Hematopoietic multipotent progenitor cell treated with erythropoietin and hydrocortisone succinate and interleukin-3 and kit ligand, for 15 days (in vitro differentiated cells): ENCODE results near the gene NVL.

Source experiments
- DNase-seq: peaks from one replicate; pipeline ENCODE4 v3.0.0-alpha.2; 2015; ENCODE audit warnings: low spot score

The NVL gene

DNA sequence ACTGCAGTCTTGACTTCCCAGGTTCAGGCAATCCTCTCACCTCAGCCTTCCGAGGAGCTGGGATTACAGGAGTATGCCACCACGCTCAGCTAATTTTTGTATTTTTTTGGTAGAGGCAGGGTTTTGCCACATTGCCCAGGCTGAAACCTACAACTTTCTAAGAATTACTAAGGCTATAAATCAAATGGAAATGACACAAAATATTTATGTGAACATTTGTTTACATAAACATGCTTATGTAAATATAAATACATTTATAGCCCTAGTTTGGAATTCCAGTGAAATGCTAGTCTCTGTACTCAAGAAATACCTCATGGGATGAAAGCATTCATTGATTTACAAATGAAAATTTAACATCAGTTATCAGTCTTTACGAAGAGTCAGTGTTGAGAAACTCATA, 47.8 kb downstream of the NVL start:
- no peak for DNase-seq

DNA sequence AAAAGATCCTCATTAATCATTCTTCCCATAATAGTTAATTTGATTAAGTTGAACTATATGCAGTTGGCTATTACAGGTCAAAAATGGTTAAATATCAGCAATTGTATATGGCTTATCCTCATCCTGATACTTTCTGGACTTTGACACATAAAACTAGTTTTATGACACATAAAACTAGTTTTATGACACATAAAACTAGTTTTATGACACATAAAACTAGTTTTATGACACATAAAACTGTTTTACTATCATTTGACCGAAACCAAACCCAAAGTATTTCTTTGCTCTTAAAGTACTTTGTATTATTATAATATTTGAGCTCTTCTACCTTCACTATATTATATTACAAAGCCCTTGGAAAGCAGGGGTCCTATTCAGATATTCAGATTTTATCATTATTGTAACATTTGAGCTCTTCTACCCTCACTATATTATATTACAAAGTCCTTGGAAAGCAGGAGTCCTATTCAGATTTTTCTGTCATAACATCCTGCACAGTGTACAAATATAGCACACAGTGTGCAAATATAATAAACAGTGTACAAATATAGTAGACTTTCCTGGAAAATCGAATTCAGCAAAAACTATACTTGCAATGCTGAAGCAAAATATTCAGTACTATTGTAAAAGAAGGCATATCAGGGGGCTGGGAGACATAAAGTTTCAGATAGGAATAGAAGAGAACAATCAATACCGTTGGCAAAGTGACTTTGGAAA, 53.0 kb downstream of the NVL start:
- no peak for DNase-seq

DNA sequence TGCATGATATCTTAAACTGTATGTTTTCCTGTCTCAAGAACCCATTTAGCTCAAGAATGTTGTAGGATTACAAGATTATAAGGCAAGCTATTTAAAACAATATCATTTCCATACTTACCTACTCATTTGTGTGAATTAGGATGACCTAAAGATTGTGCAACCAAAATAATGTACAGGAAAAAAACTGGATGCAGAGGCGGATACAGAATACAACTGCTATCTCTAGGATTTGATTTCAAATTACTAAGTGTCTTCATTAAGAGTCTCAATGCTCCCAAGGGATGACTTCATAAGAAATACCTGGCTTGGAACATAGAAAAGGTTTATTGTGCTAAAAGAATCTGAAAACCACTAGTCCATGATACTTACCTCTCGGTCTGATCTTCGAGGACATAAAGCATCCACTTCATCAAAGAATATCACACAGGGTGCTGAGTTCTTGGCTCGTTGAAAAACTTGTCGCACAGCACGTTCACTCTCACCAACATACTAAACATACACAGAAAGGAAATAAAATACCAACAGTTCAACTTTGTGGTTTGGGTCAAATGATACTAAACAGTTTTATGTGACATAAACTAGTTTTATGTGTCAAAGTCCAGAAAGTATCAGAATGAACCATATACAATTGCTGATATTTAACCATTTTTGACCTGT, 54.9 kb downstream of the NVL start:
- DNase-seq: no peak

DNA sequence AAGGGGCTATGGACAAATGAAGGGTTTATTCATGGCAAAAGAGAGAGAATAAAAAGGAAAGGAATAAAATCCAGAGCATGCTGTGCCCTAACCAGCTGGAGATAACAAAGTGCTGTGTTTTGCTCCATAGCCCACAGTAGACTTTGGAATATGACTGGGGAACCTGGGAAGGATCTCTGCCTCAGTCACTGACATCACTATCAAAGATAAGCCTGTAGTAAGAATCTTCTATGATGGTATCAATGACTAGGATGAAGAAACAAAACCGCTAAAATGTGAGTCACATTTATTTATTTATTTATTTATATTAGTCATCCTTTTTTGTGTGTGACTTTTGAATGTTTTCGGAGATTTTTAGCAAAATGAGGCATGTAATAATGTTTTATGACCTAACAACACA, 56.3 kb downstream of the NVL start:
- DNase-seq: no peak

DNA sequence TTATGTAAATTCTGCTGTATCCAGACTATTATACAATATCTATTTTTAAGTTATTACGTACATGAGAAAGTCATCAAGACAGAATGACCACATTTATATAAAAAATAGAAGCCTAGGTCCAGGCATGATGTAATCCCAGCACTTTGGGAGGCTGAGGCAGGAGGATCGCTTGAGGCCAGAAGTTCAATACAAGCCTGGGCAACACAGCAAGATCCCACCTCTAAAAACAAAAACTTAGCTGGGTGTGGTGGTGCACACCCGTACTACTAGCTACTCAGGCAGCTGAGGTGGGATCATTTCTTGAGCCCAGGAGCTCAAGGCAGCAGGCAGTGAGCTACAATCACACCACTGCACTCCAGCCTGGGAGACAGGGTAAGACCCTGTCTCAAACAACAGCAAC, 58.9 kb downstream of the NVL start:
- DNase-seq: no peak

DNA sequence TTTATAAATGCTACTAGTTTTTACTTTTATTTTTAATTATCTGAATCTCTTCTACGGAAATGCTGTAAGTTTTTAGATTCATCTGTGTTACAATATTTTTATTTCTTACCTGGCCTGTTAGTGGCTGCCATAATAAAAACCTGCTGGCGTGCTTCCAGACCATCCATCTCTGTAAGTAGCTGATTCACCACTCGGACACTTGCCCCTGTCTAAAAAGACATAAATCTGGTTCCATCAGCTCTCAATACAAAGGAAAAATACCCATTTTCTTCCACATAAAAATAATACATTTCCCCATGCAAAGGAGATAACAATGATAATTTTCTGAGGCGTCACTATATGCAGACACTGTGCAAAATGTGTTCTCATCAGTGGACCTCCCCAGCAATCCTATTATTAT, 62.0 kb downstream of the NVL start:
- DNase-seq: no peak

DNA sequence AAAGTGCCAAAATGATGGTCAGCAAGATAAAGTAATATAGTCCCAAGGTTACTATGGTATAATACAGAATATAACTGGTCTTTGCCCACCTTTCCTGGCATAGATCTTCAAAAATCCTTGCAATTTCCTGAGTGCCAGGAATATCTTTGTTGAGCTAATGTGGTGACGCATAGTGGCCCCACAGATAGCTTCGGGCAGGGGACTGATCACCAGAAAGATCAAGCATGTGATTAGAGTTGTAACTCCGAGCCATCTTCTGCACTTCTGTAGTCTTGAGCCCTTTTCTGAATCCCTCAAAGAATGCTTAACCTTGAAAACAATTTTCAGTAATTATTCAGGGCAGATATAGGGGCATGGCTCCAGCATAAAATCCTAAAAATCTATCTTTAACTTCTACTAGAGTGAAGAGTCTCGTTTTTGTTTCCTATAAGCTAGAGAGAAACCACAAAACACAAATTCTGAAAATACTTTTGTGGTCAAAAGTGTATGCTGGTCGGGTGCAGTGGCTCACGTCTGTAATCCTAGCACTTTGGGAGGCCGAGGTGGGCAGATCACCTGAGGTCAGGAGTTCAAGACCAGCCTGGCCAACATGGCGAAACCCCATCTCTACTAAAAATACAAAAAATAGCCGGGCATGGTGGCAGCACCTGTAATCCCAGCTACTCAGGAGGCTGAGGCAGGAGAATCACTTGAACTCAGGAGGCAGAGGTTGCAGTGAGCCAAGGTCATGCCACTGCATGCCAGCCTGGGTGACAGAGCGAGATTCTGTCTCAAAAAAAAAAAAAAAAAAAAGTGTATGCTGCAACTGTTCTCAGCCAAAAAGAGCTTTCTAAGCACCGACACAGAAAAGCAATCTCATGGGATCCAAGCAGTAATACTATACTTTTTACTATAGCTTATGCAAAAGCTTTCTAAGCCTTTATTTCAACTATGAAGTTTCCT, 62.8 kb downstream of the NVL start:
- DNase-seq: no peak

DNA sequence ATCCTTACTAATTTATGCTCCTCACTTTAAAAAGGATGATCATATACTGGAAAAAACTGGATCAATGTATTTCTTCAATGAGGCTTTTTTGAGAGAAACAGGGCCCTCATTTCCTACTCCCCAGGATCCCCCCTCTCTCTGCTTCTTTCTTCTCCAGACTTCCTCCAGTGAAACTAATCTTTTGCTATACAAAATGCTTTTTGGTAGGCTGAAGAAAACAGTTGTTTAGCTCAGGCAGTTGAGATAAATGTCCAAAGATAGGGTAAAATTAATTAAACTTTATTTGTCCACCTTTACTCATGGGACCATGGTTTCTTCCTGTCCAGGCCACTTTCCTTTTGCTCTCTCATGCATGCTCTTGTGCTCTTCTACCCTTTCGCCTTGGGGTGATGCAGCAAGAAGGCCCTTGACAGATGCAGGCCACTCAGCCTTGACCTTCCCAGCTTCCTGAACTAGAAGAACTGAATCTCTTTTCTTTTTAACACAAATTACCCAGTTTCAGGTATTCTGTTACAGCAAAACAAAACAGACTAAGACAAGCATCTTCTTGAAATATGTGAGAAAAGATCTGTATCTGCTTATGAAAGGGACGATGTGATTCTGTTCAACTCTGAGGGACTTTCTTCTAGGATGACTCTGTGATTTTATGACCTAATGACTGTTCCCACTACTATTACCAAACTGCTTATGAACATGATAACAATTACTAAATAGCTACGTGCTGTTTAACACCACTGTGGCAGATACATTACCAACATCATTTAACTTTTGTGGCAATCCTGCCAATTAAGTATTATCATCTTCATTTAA, 63.7 kb downstream of the NVL start:
- DNase-seq: no peak

DNA sequence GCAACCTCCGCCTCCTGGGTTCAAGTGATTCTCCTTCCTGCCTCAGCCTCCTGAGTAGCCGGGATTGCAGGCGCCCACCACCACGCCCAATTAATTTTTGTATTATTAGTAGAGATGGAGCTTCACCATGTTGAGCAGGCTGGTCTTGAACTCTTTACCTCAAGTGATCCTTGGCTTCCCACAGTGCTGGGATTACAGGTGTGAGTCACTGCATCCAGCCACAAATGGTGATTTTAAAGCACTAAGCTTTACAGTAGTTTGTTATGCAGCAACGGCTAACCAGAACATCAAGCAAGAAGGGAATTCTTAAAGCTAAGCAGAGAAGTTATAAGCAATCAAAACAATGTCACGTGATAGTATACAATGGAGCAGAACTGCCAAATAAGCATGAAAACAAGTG, 65.7 kb downstream of the NVL start:
- no peak for DNase-seq

DNA sequence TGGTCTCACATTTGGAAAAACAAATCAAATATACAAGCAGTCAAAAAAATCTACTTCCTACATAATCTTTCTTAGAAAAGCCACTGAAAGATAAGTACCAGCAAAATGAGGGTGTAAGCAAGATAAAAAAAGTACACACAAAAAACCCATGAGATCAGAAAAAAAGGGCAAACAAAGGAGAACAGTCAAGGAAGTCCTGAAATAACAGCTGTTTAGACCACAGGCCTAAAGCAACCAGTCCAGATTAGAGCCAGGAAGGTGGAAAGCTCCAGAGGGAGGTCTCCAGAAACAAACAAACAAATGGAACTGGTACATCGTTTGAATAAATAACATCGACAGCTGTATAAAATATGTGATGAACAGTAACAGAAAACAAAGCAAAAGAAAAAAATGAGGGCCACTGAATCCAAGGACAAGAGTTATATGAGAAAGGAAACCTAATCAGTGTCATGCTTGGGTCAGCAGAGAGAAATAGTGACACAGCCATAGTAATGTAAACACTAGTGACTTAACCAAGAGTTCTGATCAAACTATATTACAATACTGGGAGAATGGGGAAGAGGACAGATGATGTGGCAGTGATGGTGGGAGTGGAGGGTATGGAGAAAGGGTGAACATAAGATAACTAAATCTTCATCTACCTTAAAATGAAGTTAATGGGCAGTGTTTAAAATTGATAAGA, 67.5 kb downstream of the NVL start:
- no peak for DNase-seq

DNA sequence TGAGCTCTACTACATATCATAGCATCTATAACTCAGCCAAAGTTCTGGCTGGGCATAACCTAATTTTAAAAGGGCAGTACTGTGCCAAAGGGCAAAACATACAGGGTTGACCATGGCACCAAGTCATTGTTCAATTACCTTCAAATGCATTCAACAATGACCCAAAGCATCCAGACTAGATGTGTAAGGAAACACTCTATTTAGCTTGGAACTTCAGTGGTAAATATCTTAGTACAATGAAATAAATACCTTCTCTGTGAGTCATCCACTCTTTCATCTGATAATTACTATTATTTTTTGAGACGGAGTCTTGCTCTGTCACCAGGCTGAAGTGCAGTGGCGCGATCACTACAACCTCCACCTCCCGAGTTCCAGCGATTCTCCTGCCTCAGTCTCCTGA, 70.0 kb downstream of the NVL start:
- no peak for DNase-seq

DNA sequence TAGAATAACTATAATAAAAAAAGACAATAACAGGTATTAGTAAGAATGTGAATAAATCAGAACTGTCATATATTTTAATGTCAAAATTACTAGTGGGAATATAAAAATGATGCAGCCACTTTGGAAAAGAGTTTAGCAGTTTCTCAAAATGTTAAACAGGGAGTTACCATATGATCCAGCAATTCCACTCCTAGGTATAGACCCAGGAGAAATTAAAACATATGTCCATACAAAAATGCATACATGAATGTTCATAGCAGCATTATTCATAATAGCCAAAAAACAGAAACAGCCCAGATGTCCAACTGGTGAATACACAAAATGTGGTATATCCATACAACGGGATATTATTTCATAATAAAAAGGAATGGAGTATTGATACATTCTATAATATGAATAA, 71.6 kb downstream of the NVL start:
- DNase-seq: no peak

DNA sequence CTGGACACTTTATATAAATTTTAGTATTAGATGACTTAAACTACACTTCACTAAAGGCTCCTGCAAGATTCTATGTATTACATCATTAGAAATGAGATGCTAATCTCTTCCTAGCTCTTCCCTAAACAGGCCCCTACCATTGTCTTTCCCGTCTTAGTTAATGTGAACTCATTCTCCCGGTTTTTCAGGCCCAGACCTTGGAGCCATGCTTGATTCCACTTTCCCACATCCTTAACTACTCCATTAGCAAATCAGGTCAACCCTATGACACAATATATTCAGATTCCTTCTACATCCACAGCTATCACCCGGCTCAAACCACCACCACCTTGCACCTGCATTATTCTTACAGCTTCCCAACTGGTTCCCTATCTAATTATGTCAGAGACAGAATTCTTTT, 73.3 kb downstream of the NVL start:
- DNase-seq: no peak

DNA sequence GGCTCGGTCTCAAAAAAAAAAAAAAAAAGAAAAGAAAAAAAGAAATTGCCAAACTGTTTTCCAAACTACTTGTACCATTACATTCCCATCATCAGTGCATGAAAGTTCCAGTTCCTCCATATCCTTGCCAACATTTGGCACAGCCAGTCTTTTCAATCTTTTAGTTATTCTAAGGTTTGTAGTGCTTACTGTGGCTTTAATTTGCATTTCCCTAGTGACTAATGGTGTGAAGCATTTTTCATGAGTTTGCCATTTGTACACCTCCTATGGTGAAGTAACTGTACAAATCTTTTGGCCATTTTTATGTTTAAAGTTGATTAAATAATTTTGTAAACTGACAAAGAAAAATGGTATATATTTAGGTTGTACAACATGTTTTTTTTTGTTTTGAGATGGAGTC, 76.3 kb downstream of the NVL start:
- no peak for DNase-seq

DNA sequence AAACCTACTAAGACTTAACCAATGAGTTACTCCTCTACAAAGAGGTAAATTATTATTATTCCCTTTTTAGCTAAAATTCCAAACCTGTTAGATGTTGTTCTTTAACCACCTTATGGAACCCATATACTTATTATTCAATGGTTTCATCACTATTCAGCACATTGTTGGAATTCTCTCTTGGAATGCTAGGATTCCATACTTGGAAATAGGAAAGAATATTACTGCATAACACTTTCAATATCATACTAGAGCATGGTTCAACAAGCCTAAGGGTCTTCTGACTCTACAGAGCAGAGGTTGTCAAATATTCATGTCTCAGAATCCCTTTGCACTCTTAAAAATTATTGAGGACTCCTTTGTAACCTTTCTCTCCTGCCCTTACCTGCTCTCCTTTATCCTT, 77.5 kb downstream of the NVL start:
- DNase-seq: no peak

DNA sequence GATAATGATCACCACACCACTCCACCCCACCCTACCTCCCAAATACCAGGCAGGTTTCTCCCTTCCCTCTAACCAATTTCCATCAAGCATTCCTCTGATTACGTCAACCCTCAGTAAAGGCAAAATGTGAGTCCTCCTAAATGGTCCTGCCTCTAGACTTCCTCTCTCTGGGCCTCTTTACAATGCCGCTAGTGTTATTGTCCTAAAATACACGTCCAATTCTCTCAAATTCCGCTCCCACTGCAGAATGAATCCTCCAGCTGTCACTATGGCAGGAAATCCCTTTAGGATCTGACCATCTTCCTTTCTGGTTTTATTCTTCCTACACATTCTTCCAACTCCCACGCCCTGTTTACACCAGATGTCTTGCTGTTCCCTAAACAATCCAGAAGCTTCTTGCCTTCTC, 78.2 kb downstream of the NVL start:
- DNase-seq: no peak

DNA sequence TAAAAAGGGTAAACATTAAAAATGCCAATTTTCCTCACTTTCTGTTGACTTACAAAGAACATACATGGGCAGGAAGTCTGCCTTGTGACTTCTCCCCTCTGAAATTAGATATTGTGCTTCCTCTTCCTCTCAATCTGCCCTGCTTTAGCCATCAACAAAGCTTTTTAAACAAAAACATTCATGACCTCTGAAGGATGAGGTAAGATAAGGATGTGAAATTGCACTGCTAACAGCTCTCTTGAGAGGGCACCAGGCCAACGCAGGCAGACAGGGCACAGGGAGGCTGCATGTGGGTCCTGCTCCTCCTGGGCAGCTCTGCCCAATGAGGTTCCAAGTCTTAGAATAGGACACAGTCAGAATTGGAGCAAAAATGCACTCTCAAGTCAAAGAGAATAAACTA, 84.8 kb downstream of the NVL start:
- no peak for DNase-seq

DNA sequence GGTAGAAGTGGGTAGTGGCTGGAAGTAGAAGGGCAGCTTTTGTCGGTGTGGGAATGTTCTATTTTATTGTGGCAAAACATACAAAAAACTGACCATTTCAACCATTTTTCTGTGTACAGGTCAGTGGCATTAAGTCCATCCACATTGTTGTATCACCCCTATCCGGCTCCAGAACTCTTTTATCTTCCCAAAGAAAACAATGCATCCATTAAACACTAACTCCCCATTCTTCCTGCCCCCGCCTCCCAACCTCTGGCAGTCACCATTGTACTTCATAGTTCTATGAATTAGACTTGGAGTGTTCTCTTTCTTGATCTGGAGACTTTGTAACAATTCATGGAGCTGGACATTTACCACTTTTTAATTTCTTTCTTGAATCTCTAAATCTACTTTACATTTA, 91.2 kb downstream of the NVL start:
- DNase-seq: no peak

DNA sequence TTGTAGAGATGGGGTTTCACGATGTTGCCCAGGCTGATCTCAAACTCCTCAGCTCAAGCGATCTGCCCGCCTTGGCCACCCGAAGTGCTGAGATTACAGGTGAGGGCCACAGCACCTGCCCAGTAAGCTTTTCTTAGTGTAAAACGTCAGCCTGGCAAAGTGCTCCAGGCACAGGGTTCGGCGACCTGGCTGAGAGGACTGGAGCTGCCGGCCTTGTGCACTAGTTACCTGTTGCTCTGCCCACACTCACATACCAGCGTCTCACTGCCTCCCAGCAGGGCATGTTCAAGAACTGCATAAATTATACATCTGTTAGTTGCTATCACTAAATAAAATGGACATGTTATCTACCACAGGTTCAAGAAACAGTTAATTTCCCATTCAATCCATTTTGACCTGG, 91.8 kb downstream of the NVL start:
- no peak for DNase-seq

DNA sequence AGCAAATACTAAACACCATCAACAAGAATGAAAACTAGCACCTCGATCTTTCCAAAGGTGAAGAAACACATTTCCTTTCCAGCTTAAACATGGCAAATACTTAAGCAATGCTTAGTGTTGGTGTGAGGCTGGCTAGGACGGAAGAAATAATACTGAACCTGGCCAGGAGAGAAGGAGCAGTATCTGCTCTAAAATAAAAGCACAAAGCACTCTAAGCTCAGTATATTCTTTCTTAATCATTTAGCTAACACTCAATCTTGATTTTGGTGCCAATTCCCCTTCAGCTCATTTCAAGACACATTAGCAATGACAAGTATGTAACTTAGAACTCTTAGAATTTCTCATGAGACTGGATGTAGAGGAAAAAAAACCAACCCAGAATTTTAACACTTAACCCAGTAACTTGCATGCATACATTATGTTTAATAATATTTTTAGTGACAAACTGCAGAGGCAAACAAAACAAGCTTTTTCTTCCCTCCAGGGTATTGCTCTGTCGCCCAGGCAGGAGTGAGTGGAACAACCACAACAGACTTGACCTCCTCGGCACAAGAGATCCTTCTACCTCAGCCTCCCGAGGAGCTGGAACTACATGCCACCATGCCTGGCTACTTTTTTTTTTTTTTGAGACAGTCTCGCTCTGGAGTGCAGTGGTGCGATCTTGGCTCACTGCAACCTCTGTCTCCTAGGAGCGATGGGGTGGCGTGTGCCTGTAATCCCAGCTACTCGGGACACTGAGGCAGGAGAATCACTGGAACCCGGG, 92.7 kb downstream of the NVL start:
- DNase-seq: no peak
